IMR-90 (cell line): ENCODE results near the gene PAF1. TPM values are rescaled to one million over a fixed set of nuclear protein-coding genes. Genes with fewer than 3 reads are reported as not detected.

ENCODE experiments used
- ATAC-seq: fragments of 200-7000 bp; cut with Tn5 transposase; 2 replicates; pipeline ENCODE4 v1.9.1; 2020; ENCODE audit warnings: low read depth, mild to moderate bottlenecking, moderate library complexity
- BruUV-seq: library from RNA; stranded (reverse); fragments of 400-500 nt; replicated peaks from 2 replicates; lab custom pipeline; 2021; lab: Mats Ljungman, UMichigan
- CTCF ChIA-PET: fragments of 300-600 bp; formaldehyde crosslinking; extraction: SDS; loops from one replicate; lab custom pipeline; 2021; ENCODE audit warnings: antibody characterized with exemption; lab: Yijun Ruan, JAX
- POLR2A ChIA-PET: fragments of 300-600 bp; sonication (Branson Sonifier 250); formaldehyde crosslinking; loops from one replicate; lab custom pipeline; 2022; ENCODE audit warnings: antibody characterized with exemption; ENCODE audit not compliant: unreplicated experiment; lab: Charles Lee
- DNase-seq: peaks from one replicate; pipeline ENCODE4 v3.0.0; 2013
- H2AFZ ChIP-seq: replicated peaks from 2 replicates; pipeline ENCODE3; 2013; ENCODE audit warnings: low read length, mild to moderate bottlenecking; ENCODE audit not compliant: poor library complexity
- H2AK5ac ChIP-seq: 2 replicates; pipeline ENCODE4 v1.6.1; 2013; ENCODE audit warnings: low read depth, low read length, inconsistent platforms
- H2AK9ac ChIP-seq: replicated peaks from 2 replicates; pipeline ENCODE3; 2013; ENCODE audit warnings: mild to moderate bottlenecking, low read depth, low read length, moderate library complexity; ENCODE audit not compliant: poor library complexity
- H2BK120ac ChIP-seq: 2 replicates; pipeline ENCODE4 v1.6.1; 2013; ENCODE audit warnings: low read depth, low read length, inconsistent platforms
- H2BK15ac ChIP-seq: 3 replicates; pipeline ENCODE4 v1.6.1; 2013; ENCODE audit warnings: low read depth, low read length, inconsistent platforms
- H2BK20ac ChIP-seq: 2 replicates; pipeline ENCODE4 v1.6.1; 2013; ENCODE audit warnings: low read depth, mild to moderate bottlenecking, inconsistent platforms, low read length, moderate library complexity
- H2BK5ac ChIP-seq: 2 replicates; pipeline ENCODE4 v1.6.1; 2013; ENCODE audit warnings: mild to moderate bottlenecking, low read depth, low read length, inconsistent platforms; ENCODE audit not compliant: poor library complexity, severe bottlenecking
- H3K14ac ChIP-seq: replicated peaks from 2 replicates; pipeline ENCODE4 v1.6.1; 2013; ENCODE audit warnings: low read depth, low read length, inconsistent platforms
- H3K18ac ChIP-seq: 2 replicates; pipeline ENCODE4 v1.6.1; 2013; ENCODE audit warnings: low read depth, low read length, control low read depth
- H3K23ac ChIP-seq: 2 replicates; pipeline ENCODE4 v1.6.1; 2013; ENCODE audit warnings: low read depth, low read length, inconsistent platforms
- H3K27ac ChIP-seq: 2 replicates; pipeline ENCODE4 v1.5.1; 2013; ENCODE audit warnings: mild to moderate bottlenecking, control low read depth, low read length; ENCODE audit not compliant: insufficient read depth
- H3K27me3 ChIP-seq: 2 replicates; pipeline ENCODE4 v1.6.1; 2013; ENCODE audit warnings: low read length; ENCODE audit not compliant: control insufficient read depth, insufficient read depth
- H3K36me3 ChIP-seq: 2 replicates; pipeline ENCODE4 v1.6.1; 2013; ENCODE audit warnings: low read length, mixed read lengths; ENCODE audit not compliant: control insufficient read depth, insufficient read depth
- H3K4ac ChIP-seq: 2 replicates; pipeline ENCODE4 v1.6.1; 2013; ENCODE audit warnings: low read depth, low read length, inconsistent platforms
- H3K4me1 ChIP-seq: 2 replicates; pipeline ENCODE4 v1.6.1; 2013; ENCODE audit warnings: low read length, mixed read lengths; ENCODE audit not compliant: control insufficient read depth, insufficient read depth
- H3K4me2 ChIP-seq: 2 replicates; pipeline ENCODE4 v1.6.1; 2013; ENCODE audit warnings: low read depth, mild to moderate bottlenecking, control low read depth, low read length, moderate library complexity
- H3K4me3 ChIP-seq: 2 replicates; pipeline ENCODE4 v1.5.1; 2013; ENCODE audit warnings: low read depth, mild to moderate bottlenecking, control low read depth, low read length, moderate library complexity; ENCODE audit not compliant: insufficient read depth
- H3K56ac ChIP-seq: 2 replicates; pipeline ENCODE4 v1.6.1; 2013; ENCODE audit warnings: low read length, inconsistent platforms; ENCODE audit not compliant: insufficient read depth; ENCODE audit errors: extremely low read depth
- H3K79me1 ChIP-seq, 2 experiments: 2 replicates each; pipeline ENCODE4 v1.6.1; 2013; ENCODE audit warnings: low read length in 2 of 2, inconsistent platforms in 1 of 2, low read depth in 1 of 2
- H3K9ac ChIP-seq: 2 replicates; pipeline ENCODE4 v1.6.1; 2013; ENCODE audit warnings: low read depth, low read length, control low read depth
- H3K9me1 ChIP-seq: 2 replicates; pipeline ENCODE4 v1.6.1; 2013; ENCODE audit warnings: low read length, inconsistent platforms; ENCODE audit not compliant: insufficient read depth
- H3K9me3 ChIP-seq: 2 replicates; pipeline ENCODE4 v1.6.1; 2013; ENCODE audit warnings: low read length; ENCODE audit not compliant: control insufficient read depth, insufficient read depth
- H4K20me1 ChIP-seq: 2 replicates; pipeline ENCODE4 v1.6.1; 2013; ENCODE audit warnings: low read length, inconsistent platforms; ENCODE audit not compliant: insufficient read depth
- H4K5ac ChIP-seq: 2 replicates; pipeline ENCODE4 v1.6.1; 2013; ENCODE audit warnings: mild to moderate bottlenecking, low read depth, low read length, control low read depth
- H4K8ac ChIP-seq, 2 experiments: 2 replicates each; pipeline ENCODE4 v1.6.1; 2013; ENCODE audit warnings: low read depth in 2 of 2, low read length in 2 of 2, control low read depth in 1 of 2, inconsistent platforms in 1 of 2
- H4K91ac ChIP-seq: 2 replicates; pipeline ENCODE4 v1.6.1; 2013; ENCODE audit warnings: low read depth, low read length, inconsistent platforms; ENCODE audit not compliant: insufficient read depth
- CEBPB ChIP-seq: IDR thresholded peaks from 2 replicates; pipeline ENCODE4 v1.6.1; 2012; ENCODE audit warnings: low read depth, low read length, improper control_type of control experiment
- WGBS, 2 experiments: methylation state at CpG; one replicate each; pipeline versions ENCODE4 v1.1.5 to v1.1.7; 2013; ENCODE audit warnings: missing lambda C conversion rate in 2 of 2; ENCODE audit not compliant: insufficient read length in 1 of 2; ENCODE audit errors: extremely low coverage in 2 of 2; 5-methylcytosine and 5-hydroxymethylcytosine counted together
- dilution Hi-C: fragments of 300-500 bp; cut with HindIII; formaldehyde crosslinking; loops from one replicate; pipeline ENCODE4 v1.14.3; 2018; ENCODE audit warnings: low sequenced_read_pairs; ENCODE audit not compliant: unreplicated experiment
- in situ Hi-C: fragments of 300-500 bp; cut with MboI; formaldehyde crosslinking; loops from 3 replicates; pipeline ENCODE4 v1.14.3; 2019; ENCODE audit warnings: low sequenced_read_pairs, inconsistent platforms, mixed read lengths
- intact Hi-C: fragments of 100-400 bp; cut with micrococcal nuclease; formaldehyde crosslinking; loops from 2 replicates; pipeline ENCODE4 v1.10.0; 2022
- polyA plus RNA-seq, 3 experiments: library from polyadenylated mRNA; depleted of rRNA; stranded (reverse); fragments of >200 nt; gene quantifications; 2 replicates each; pipeline ENCODE4 v1.2.3, GENCODE V29; 2012; ENCODE audit warnings: low replicate concordance in 1 of 3
- total RNA-seq: library from RNA; depleted of rRNA; stranded (reverse); fragments of >200 nt; gene quantifications from 2 replicates; pipeline ENCODE4 v1.2.3, GENCODE V29; 2012

The PAF1 gene
- total and polyA plus RNA-seq, 2 of the 4 experiments (the other 2 are of a cell fraction): 45.7 to 54.3 TPM

DNA sequence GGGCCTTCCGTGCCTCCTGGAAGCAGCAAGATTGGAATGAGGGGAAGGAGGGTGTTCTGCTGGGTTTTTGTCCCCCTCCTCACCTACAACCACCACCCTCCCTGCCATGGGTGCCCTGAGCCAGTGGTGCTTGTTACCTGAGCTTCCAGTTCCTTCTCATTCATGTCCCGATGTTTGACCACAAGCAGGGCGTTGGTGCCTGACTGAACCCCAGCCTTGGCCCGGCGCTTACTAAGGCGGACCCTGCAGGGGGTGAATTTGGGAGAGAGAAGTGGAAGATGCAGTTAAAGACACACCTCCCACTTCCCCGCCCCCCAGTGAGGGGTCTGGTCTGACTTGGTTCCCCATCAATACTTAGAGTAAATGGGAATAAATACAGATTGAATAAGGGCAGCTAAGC lies 4.3 kb downstream of the PAF1 start:
- ChIA-PET CTCF (no interaction called here), POLR2A (no interaction called here)
- no peak overlapping the region for H3K4ac ChIP-seq
- BruUV-seq: no TSS peak
- no peak overlapping the region for H3K4me3 ChIP-seq
- intact Hi-C loops (no loop called here), dilution Hi-C loops (no loop called here), in situ Hi-C loops (no loop called here)
- no peak overlapping the region for H3K56ac ChIP-seq
- H3K27me3 ChIP-seq: no peaks in the 10 kb centered on the region
- H3K9ac ChIP-seq: no peak overlapping the region
- TF ChIP-seq CEBPB: no peak
- no peak overlapping the region for H4K5ac ChIP-seq
- peaks cover 4% of the 10 kb centered on the region for H4K20me1 ChIP-seq
- H2BK5ac ChIP-seq: no peak overlapping the region
- no peak overlapping the region for H4K8ac ChIP-seq
- no peak overlapping the region for H2AFZ ChIP-seq
- peaks cover 63% of the 10 kb centered on the region for H3K36me3 ChIP-seq
- H2AK5ac ChIP-seq: no peak overlapping the region
- no peak overlapping the region for H3K4me2 ChIP-seq
- H3K79me1 ChIP-seq: peaks cover 16 to 52% of the 10 kb centered on the region in 2 experiments
- H3K27ac ChIP-seq: no peak overlapping the region
- no peak overlapping the region for H3K18ac ChIP-seq
- H2BK20ac ChIP-seq: no peak overlapping the region
- peaks cover 7% of the 10 kb centered on the region for H3K4me1 ChIP-seq
- no peak overlapping the region for H2BK120ac ChIP-seq
- H4K91ac ChIP-seq: no peak overlapping the region
- no peak overlapping the region for H2AK9ac ChIP-seq
- no peak overlapping the region for H2BK15ac ChIP-seq
- no peak overlapping the region for H3K23ac ChIP-seq
- DNase-seq (no peak), ATAC-seq (no peak)
- H3K9me1 ChIP-seq: peaks cover 15% of the 10 kb centered on the region
- no peak overlapping the region for H3K14ac ChIP-seq
- no peaks in the 10 kb centered on the region for H3K9me3 ChIP-seq
- WGBS, 2 experiments: no CpG with 5 or more reads among the region's 7 CpGs
